ENCODE measurements around the gene FIGLA. TPM values are rescaled to one million over a fixed set of nuclear protein-coding genes. Genes with fewer than 3 reads are reported as not detected.
A peak's percentile ranks its signal among the peaks of the same experiment; 100 is the strongest.

The FIGLA gene
- total RNA-seq, 1 donor from 2014 or later, result not detected

GRCh38 chr2:70732766-70733645 is 57.4 kb downstream of the FIGLA start:
- no peaks in the 10 kb centered on the region for H3K9me3 ChIP-seq (ENCODE audit: insufficient read depth, low read depth, low read length)
- no peaks in the 10 kb centered on the region for H4K20me1 ChIP-seq (ENCODE audit: insufficient read depth, low read length)
- Mint-ChIP-seq H3K27ac (ENCODE audit: unreplicated experiment) (no peak overlapping the region), H3K4me3 (ENCODE audit: unreplicated experiment) (no peak overlapping the region), H3K27me3 (ENCODE audit: low read depth, unreplicated experiment) (peaks cover 32% of the 10 kb centered on the region), H3K36me3 (ENCODE audit: low read depth, unreplicated experiment) (no peaks in the 10 kb centered on the region), H3K4me1 (ENCODE audit: low read depth, unreplicated experiment) (no peaks in the 10 kb centered on the region), H3K9me3 (ENCODE audit: unreplicated experiment) (no peaks in the 10 kb centered on the region)
- no peak for DNase-seq (ENCODE audit: low read depth)
- no peaks in the 10 kb centered on the region for H3K36me3 ChIP-seq (ENCODE audit: insufficient read depth, low read length)
- no peak overlapping the region for H3K27ac ChIP-seq (ENCODE audit: low read depth, low read length)
- TF ChIP-seq CTCF (IDR thresholded peaks at IDR 0.05; ENCODE audit: insufficient read depth, low read depth, low read length) (no peak), EZH2 (IDR thresholded peaks at IDR 0.05; ENCODE audit: insufficient read depth, low read length) (no peak)
- H3K79me2 ChIP-seq (ENCODE audit: insufficient read depth, low read length), result no peaks in the 10 kb centered on the region
- H3K27me3 ChIP-seq (ENCODE audit: insufficient read depth, low read length), result peaks cover 5% of the 10 kb centered on the region
- H2AFZ ChIP-seq (ENCODE audit: low read depth, low read length), result no peak overlapping the region
- no peak overlapping the region for H3K4me3 ChIP-seq (ENCODE audit: insufficient read depth, low read depth, low read length)
- no peak overlapping the region for H3K9ac ChIP-seq (ENCODE audit: low read length)
- no peaks in the 10 kb centered on the region for H3K4me1 ChIP-seq (ENCODE audit: insufficient read depth, low read length)
- H3K4me2 ChIP-seq (ENCODE audit: low read length), result no peak overlapping the region
- FAIRE-seq, result peak; percentile 20

GRCh38 chr2:70730730-70731129 is 59.7 kb downstream of the FIGLA start:
- Histone ChIP-seq H3K9me3 (ENCODE audit: insufficient read depth, low read depth, low read length) (no peaks in the 10 kb centered on the region), H3K4me2 (ENCODE audit: low read length) (no peak overlapping the region), H3K27me3 (ENCODE audit: insufficient read depth, low read length) (peaks cover 5% of the 10 kb centered on the region), H4K20me1 (ENCODE audit: insufficient read depth, low read length) (no peaks in the 10 kb centered on the region), H3K4me3 (ENCODE audit: insufficient read depth, low read depth, low read length) (no peak overlapping the region), H3K9ac (ENCODE audit: low read length) (no peak overlapping the region), H3K27ac (ENCODE audit: low read depth, low read length) (no peak overlapping the region), H3K36me3 (ENCODE audit: insufficient read depth, low read length) (no peaks in the 10 kb centered on the region), H3K4me1 (ENCODE audit: insufficient read depth, low read length) (no peaks in the 10 kb centered on the region), H2AFZ (ENCODE audit: low read depth, low read length) (no peak overlapping the region), H3K79me2 (ENCODE audit: insufficient read depth, low read length) (no peaks in the 10 kb centered on the region)
- TF ChIP-seq CTCF (IDR thresholded peaks at IDR 0.05; ENCODE audit: insufficient read depth, low read depth, low read length) (no peak), EZH2 (IDR thresholded peaks at IDR 0.05; ENCODE audit: insufficient read depth, low read length) (no peak)
- no peak for DNase-seq (ENCODE audit: low read depth)
- Mint-ChIP-seq H3K27ac (ENCODE audit: unreplicated experiment) (no peak overlapping the region), H3K9me3 (ENCODE audit: unreplicated experiment) (no peaks in the 10 kb centered on the region), H3K36me3 (ENCODE audit: low read depth, unreplicated experiment) (no peaks in the 10 kb centered on the region), H3K27me3 (ENCODE audit: low read depth, unreplicated experiment) (peaks cover 32% of the 10 kb centered on the region), H3K4me1 (ENCODE audit: low read depth, unreplicated experiment) (no peaks in the 10 kb centered on the region), H3K4me3 (ENCODE audit: unreplicated experiment) (no peak overlapping the region)
- no peak for FAIRE-seq

- H3K4me1 Mint-ChIP-seq (ENCODE audit: low read depth, unreplicated experiment), result no peaks in the 10 kb centered on the region
- Histone ChIP-seq H3K27ac (ENCODE audit: low read depth, low read length) (no peak overlapping the region), H3K4me2 (ENCODE audit: low read length) (no peak overlapping the region), H3K9me3 (ENCODE audit: insufficient read depth, low read depth, low read length) (no peaks in the 10 kb centered on the region), H3K27me3 (ENCODE audit: insufficient read depth, low read length) (peaks cover 5% of the 10 kb centered on the region), H3K4me3 (ENCODE audit: insufficient read depth, low read depth, low read length) (no peak overlapping the region), H3K4me1 (ENCODE audit: insufficient read depth, low read length) (no peaks in the 10 kb centered on the region), H3K79me2 (ENCODE audit: insufficient read depth, low read length) (no peaks in the 10 kb centered on the region), H4K20me1 (ENCODE audit: insufficient read depth, low read length) (no peaks in the 10 kb centered on the region), H3K9ac (ENCODE audit: low read length) (no peak overlapping the region), H3K36me3 (ENCODE audit: insufficient read depth, low read length) (no peaks in the 10 kb centered on the region), H2AFZ (ENCODE audit: low read depth, low read length) (no peak overlapping the region)
- H3K9me3 Mint-ChIP-seq (ENCODE audit: unreplicated experiment), result no peaks in the 10 kb centered on the region
- H3K27ac Mint-ChIP-seq (ENCODE audit: unreplicated experiment), result no peak overlapping the region
- peaks cover 32% of the 10 kb centered on the region for H3K27me3 Mint-ChIP-seq (ENCODE audit: low read depth, unreplicated experiment)
- no peaks in the 10 kb centered on the region for H3K36me3 Mint-ChIP-seq (ENCODE audit: low read depth, unreplicated experiment)
- no peak overlapping the region for H3K4me3 Mint-ChIP-seq (ENCODE audit: unreplicated experiment)
- DNase-seq (ENCODE audit: low read depth) (no peak), FAIRE-seq (no peak)
- TF ChIP-seq CTCF (IDR thresholded peaks at IDR 0.05; ENCODE audit: insufficient read depth, low read depth, low read length) (no peak), EZH2 (IDR thresholded peaks at IDR 0.05; ENCODE audit: insufficient read depth, low read length) (no peak)
Observed at GRCh38 chr2:70729647-70730046, 60.8 kb downstream of the FIGLA start.

All from astrocyte (in vitro differentiated cells and primary cell).